ENCODE data around the gene SPOCD1.

The SPOCD1 gene

DNA sequence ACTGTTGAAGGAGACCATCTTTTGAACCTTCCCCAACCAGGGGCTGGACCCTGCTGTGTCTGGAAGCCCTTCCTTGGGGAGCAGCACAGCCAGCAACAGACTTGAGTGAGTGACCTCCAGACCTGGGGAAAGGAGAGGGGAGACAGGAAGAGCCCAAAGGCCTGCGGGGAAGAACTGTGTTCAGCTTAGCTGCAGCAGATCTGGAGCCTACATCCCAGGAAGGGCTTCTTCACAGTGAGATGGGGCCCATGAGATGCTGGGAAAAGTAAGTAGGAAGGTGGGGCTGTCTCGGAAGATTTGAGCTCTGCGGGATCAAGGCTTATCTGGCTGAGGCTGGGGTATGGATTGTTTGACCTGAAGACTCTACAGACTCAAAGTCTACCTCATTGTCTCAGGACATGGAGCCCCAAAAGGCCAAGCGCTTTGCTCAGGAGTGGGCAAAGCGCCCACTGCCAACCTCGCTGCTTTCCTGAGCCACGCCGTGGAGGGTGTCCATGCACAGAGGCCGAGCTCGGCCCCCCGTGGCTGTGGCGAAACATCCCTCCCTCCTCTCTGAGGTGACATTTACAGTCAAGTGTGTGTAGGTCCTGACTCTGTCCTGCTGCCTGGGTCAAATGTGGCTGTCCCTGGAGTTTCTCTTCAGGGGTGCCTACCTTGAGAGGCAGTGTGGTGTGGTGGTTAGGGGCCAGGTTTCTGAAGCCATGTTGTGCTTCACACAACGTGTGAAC lies 24.5 kb downstream of the SPOCD1 start:
- H3K27ac ChIP-seq: no peak overlapping the region
- TF ChIP-seq ZFX (IDR thresholded peaks at IDR 0.05; ENCODE audit: borderline replicate concordance): no peak
- TF ChIP-seq, protein P1, sequence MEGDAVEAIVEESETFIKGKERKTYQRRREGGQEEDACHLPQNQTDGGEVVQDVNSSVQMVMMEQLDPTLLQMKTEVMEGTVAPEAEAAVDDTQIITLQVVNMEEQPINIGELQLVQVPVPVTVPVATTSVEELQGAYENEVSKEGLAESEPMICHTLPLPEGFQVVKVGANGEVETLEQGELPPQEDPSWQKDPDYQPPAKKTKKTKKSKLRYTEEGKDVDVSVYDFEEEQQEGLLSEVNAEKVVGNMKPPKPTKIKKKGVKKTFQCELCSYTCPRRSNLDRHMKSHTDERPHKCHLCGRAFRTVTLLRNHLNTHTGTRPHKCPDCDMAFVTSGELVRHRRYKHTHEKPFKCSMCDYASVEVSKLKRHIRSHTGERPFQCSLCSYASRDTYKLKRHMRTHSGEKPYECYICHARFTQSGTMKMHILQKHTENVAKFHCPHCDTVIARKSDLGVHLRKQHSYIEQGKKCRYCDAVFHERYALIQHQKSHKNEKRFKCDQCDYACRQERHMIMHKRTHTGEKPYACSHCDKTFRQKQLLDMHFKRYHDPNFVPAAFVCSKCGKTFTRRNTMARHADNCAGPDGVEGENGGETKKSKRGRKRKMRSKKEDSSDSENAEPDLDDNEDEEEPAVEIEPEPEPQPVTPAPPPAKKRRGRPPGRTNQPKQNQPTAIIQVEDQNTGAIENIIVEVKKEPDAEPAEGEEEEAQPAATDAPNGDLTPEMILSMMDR (IDR thresholded peaks at IDR 0.05): no peak

DNA sequence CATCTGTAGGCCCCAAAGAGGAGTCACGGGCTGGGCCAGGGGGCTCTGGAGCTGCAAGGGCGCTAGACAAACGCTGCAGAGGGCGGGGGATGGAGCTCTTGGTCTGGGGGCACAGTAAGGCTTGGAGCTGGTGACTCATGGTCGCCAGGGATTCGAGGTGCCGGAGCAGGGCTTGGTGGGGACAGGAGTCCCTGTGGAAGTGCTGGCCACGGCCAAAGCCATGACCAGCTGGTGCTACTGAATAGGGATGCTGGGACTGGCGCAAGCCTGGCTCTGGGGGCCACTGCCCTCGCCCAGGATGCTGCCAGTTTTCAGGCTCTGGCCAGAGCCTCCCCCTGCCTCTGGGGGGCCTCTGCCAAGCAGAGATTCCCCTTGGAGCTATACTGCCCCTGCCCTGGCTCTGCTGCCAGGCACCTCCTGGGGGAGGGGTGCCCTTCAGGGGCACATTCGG lies 25.2 kb downstream of the SPOCD1 start:
- TF ChIP-seq ZFX (IDR thresholded peaks at IDR 0.05; ENCODE audit: borderline replicate concordance): no peak
- TF ChIP-seq, protein P1 (IDR thresholded peaks at IDR 0.05): no peak
- no peak overlapping the region for H3K27ac ChIP-seq

DNA sequence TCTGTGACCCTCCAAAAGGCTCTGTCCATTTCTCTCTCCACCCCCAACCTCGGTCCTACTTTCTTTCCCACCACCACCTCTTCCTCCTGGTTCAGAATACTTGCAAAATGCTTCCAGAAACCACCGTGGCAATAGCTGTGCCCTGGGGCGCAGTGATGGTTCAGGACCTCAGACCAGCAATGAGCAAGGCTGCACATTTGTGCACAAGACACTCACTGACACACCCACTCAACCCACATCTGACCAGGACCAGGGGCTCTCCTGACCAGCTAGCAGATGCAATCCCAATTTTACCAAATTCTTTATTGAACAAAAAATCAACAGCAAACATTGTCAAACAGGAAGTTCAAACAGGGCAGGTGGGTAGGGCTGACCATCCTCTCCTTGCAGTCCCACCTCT lies 25.7 kb downstream of the SPOCD1 start:
- no peak for TF ChIP-seq ZFX (IDR thresholded peaks at IDR 0.05; ENCODE audit: borderline replicate concordance)
- TF ChIP-seq, protein P1 (IDR thresholded peaks at IDR 0.05): no peak
- H3K27ac ChIP-seq: no peak overlapping the region

DNA sequence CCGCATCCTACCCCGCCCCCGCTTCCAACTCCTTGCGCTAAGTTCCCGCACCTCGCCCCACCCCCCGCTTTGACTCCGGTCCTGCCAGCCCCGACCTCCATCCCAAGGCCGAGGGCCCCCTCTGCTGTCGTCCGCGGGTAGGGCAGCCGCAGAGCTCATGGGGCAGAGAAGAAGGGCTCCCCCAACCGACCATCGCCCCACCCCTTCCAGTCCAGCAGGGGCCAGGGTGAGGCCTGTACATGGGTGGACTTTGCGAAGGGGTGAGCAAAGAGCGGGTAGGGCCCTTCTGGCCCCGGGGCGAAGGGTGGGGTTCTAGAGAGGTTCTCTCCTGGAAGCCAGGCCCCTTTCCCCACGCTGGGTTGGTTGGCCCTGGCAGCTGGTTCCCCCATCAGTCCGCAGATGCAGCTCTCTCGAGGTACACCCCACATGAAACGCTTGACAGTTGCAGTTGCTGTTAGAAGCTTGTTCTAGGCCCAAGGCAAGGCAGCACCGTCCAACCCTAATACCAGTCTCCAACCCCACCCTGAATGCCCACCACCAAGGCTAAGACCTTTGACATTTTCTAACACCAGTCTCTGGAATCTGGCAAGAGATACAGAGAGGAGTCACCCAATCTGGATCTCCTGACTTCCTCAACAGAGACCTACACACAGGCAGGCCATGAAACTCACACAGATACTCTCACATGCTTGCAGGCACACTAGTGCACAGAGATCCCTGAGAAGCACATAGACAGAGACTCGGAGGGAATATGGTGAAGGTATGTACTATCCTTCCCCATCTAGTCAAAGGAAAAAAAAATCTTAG lies 26.4 kb downstream of the SPOCD1 start:
- H3K27ac ChIP-seq: peak overlapping the region; percentile 99
- no peak for TF ChIP-seq ZFX (IDR thresholded peaks at IDR 0.05; ENCODE audit: borderline replicate concordance)
- TF ChIP-seq, protein P1 (IDR thresholded peaks at IDR 0.05): peak; percentile 92

DNA sequence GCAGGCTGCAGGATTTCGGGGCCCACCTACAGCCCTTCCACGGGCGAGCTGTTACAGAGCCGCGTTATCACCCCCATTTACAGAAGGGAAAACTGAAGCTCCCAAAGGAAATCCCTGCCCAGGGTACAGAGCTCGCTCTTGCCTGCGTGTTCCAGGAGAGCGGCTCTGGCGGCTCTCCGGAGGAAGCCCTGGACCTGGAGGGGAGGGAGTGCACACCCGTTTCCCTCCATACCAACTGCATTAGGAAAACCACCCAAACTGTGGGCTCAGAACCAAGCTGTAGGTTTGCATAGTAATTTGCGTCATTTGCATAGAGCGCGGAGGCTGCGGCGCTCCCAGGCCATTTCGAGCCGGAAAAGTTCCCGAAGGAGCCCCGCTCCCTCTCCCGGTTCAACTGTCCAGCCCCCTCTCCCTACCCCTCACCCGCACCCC lies 27.0 kb downstream of the SPOCD1 start:
- TF ChIP-seq ZFX (IDR thresholded peaks at IDR 0.05; ENCODE audit: borderline replicate concordance): no peak
- TF ChIP-seq, protein P1 (IDR thresholded peaks at IDR 0.05): no peak
- peak overlapping the region; percentile 99 for H3K27ac ChIP-seq

DNA sequence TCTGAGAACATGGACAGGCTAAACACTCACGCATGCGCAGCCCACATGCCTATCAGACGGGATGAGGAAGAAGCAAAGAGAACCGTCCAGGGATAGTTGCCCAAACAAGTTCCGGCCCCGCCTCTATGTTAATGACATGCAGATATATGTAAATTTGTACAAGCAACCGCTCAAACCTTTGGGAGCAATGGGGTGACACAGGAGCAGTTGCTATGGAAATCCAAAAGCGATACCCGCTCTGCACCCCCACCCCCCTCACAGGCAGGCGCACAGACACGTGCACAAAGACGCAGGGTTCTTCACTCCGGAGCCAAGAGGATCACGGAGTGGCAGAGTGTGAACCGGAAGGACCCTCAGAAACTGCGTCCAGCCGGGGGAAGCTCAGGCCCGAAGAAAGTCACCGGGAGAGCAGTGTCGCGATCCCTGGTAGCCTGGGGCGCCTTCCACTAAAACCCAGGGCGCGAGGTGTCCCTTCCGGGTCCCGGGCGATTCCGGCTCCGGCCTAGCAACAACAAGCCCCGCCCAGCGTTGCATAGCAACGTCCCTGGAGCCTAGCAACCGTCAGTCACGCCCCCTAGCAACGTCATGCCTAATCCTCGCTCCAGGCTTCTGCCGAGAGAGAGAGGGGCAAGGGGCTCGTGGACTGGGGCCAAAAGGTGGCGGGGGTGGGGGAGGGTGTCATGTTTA lies 27.5 kb downstream of the SPOCD1 start:
- peak overlapping the region; percentile 99 for H3K27ac ChIP-seq
- TF ChIP-seq, protein P1 (IDR thresholded peaks at IDR 0.05): no peak
- no peak for TF ChIP-seq ZFX (IDR thresholded peaks at IDR 0.05; ENCODE audit: borderline replicate concordance)
